H9 (cell line): ENCODE results near the gene RAB43. TPM values are rescaled to one million over a fixed set of nuclear protein-coding genes. Genes with fewer than 3 reads are reported as not detected.

Source experiments
- DNase-seq: peaks from one replicate; pipeline ENCODE4 v3.0.0-alpha.2; 2017
- H2AFZ ChIP-seq: one replicate; pipeline ENCODE4 v1.6.1; 2013; ENCODE audit warnings: mild to moderate bottlenecking, low read length, control low read depth, moderate library complexity
- H2AK5ac ChIP-seq: 2 replicates; pipeline ENCODE4 v1.6.1; 2013; ENCODE audit warnings: low read length, control low read depth, mixed read lengths; ENCODE audit not compliant: insufficient read length
- H2BK120ac ChIP-seq: one replicate; pipeline ENCODE4 v1.6.1; 2013; ENCODE audit warnings: low read depth, mild to moderate bottlenecking, low read length, control low read depth, inconsistent platforms; ENCODE audit not compliant: poor library complexity, severe bottlenecking
- H2BK12ac ChIP-seq: 2 replicates; pipeline ENCODE4 v1.6.1; 2013; ENCODE audit warnings: low read length, control low read depth, mixed read lengths, low read depth; ENCODE audit not compliant: insufficient read length
- H2BK15ac ChIP-seq: 2 replicates; pipeline ENCODE4 v1.6.1; 2013; ENCODE audit warnings: low read depth, low read length, control low read depth
- H2BK20ac ChIP-seq: one replicate; pipeline ENCODE4 v1.6.1; 2013; ENCODE audit warnings: low read depth, mild to moderate bottlenecking, low read length, control low read depth, inconsistent platforms; ENCODE audit not compliant: poor library complexity, severe bottlenecking
- H2BK5ac ChIP-seq: 2 replicates; pipeline ENCODE4 v1.6.1; 2013; ENCODE audit warnings: low read length, control low read depth, mixed read lengths; ENCODE audit not compliant: insufficient read length
- H3K14ac ChIP-seq: 2 replicates; pipeline ENCODE4 v1.6.1; 2013; ENCODE audit warnings: low read length, control low read depth; ENCODE audit not compliant: insufficient read depth
- H3K18ac ChIP-seq: 2 replicates; pipeline ENCODE4 v1.6.1; 2013; ENCODE audit warnings: low read depth, mild to moderate bottlenecking, mixed read lengths, low read length, control low read depth; ENCODE audit not compliant: insufficient read length
- H3K23ac ChIP-seq: 2 replicates; pipeline ENCODE4 v1.6.1; 2013; ENCODE audit warnings: low read length, control low read depth, mixed read lengths, low read depth; ENCODE audit not compliant: insufficient read length
- H3K23me2 ChIP-seq: 2 replicates; pipeline ENCODE4 v1.6.1; 2013; ENCODE audit warnings: low read depth, mild to moderate bottlenecking, mixed read lengths, low read length, control low read depth; ENCODE audit not compliant: insufficient read length, poor library complexity, severe bottlenecking
- H3K27ac ChIP-seq: 2 replicates; pipeline ENCODE4 v1.5.1; 2013; ENCODE audit warnings: low read length, control low read depth, mixed read lengths, low read depth; ENCODE audit not compliant: insufficient read length
- H3K27me3 ChIP-seq: 2 replicates; pipeline ENCODE4 v1.6.1; 2013; ENCODE audit warnings: low read length, control low read depth, inconsistent platforms; ENCODE audit not compliant: insufficient read depth
- H3K4ac ChIP-seq: 2 replicates; pipeline ENCODE4 v1.6.1; 2013; ENCODE audit warnings: low read depth, mild to moderate bottlenecking, control low read depth, inconsistent platforms, low read length, moderate library complexity
- H3K4me1 ChIP-seq: 2 replicates; pipeline ENCODE4 v1.6.1; 2013; ENCODE audit warnings: low read length, control low read depth, inconsistent platforms; ENCODE audit not compliant: insufficient read depth
- H3K4me2 ChIP-seq: 2 replicates; pipeline ENCODE4 v1.6.1; 2013; ENCODE audit warnings: low read length, control low read depth, mixed read lengths; ENCODE audit not compliant: insufficient read length, insufficient read depth
- H3K56ac ChIP-seq: 2 replicates; pipeline ENCODE4 v1.6.1; 2013; ENCODE audit warnings: low read depth, mild to moderate bottlenecking, mixed read lengths, low read length, control low read depth; ENCODE audit not compliant: insufficient read length
- H3K79me1 ChIP-seq: 2 replicates; pipeline ENCODE4 v1.6.1; 2013; ENCODE audit warnings: low read depth, mild to moderate bottlenecking, moderate library complexity, low read length, control low read depth, inconsistent platforms; ENCODE audit not compliant: insufficient read depth, poor library complexity, severe bottlenecking
- H3K79me2 ChIP-seq: 2 replicates; pipeline ENCODE4 v1.6.1; 2013; ENCODE audit warnings: low read length, control low read depth, inconsistent platforms; ENCODE audit not compliant: insufficient read depth
- H3K9ac ChIP-seq: 2 replicates; pipeline ENCODE4 v1.6.1; 2013; ENCODE audit warnings: low read length, control low read depth, mixed read lengths; ENCODE audit not compliant: insufficient read length; ENCODE audit errors: extremely low read depth
- H3K9me3 ChIP-seq: one replicate; pipeline ENCODE4 v1.6.1; 2013; ENCODE audit warnings: low read depth, low read length, inconsistent platforms; ENCODE audit not compliant: control insufficient read depth
- H3T11ph ChIP-seq: one replicate; pipeline ENCODE4 v1.6.1; 2013; ENCODE audit warnings: mild to moderate bottlenecking, low read length, control low read depth, inconsistent platforms
- H4K20me1 ChIP-seq: one replicate; pipeline ENCODE4 v1.6.1; 2013; ENCODE audit not compliant: control insufficient read depth, insufficient read length, insufficient read depth
- H4K5ac ChIP-seq: 2 replicates; pipeline ENCODE4 v1.6.1; 2013; ENCODE audit warnings: low read depth, mild to moderate bottlenecking, mixed read lengths, low read length, control low read depth; ENCODE audit not compliant: insufficient read length
- H4K8ac ChIP-seq: replicated peaks from 2 replicates; pipeline ENCODE4 v1.6.1; 2013; ENCODE audit warnings: low read length, control low read depth, mixed read lengths, low read depth; ENCODE audit not compliant: insufficient read length
- H4K91ac ChIP-seq: 2 replicates; pipeline ENCODE4 v1.6.1; 2013; ENCODE audit warnings: low read depth, mild to moderate bottlenecking, moderate library complexity, mixed read lengths, low read length, control low read depth; ENCODE audit not compliant: insufficient read length
- H3K27ac Mint-ChIP-seq, 3 experiments: 2 replicates in 2 of 3; 3 replicates in 1 of 3; pipeline ENCODE4 v1.8.0; 2020 to 2021; ENCODE audit warnings: mixed read lengths in 3 of 3, mild to moderate bottlenecking in 1 of 3, moderate library complexity in 1 of 3
- H3K27me3 Mint-ChIP-seq: 2 replicates; pipeline ENCODE4 v1.8.0; 2021; ENCODE audit warnings: low read depth, mild to moderate bottlenecking, moderate library complexity, mixed read lengths
- H3K36me3 Mint-ChIP-seq, 3 experiments: 2 replicates in 2 of 3; 3 replicates in 1 of 3; pipeline ENCODE4 v1.8.0; 2020 to 2021; ENCODE audit warnings: low read depth in 3 of 3, mixed read lengths in 3 of 3; ENCODE audit not compliant: insufficient read depth in 1 of 3
- H3K4me1 Mint-ChIP-seq, 2 experiments: 2 replicates each; pipeline ENCODE4 v1.8.0; 2020; ENCODE audit warnings: mixed read lengths in 2 of 2
- H3K4me3 Mint-ChIP-seq, 2 experiments: 2 replicates in 1 of 2; 3 replicates in 1 of 2; pipeline ENCODE4 v1.8.0; 2020 to 2021; ENCODE audit warnings: mild to moderate bottlenecking in 2 of 2, mixed read lengths in 2 of 2, moderate library complexity in 1 of 2
- H3K9me3 Mint-ChIP-seq, 2 experiments: 2 replicates in 1 of 2; 3 replicates in 1 of 2; pipeline ENCODE4 v1.8.0; 2020; ENCODE audit warnings: mild to moderate bottlenecking in 2 of 2, mixed read lengths in 2 of 2, moderate library complexity in 1 of 2
- CTCF ChIP-seq: fragments of 200-600 bp; sonication (generic); conservative IDR thresholded peaks from 3 replicates; pipeline ENCODE4 v1.8.0; 2021; ENCODE audit warnings: antibody characterized with exemption, mild to moderate bottlenecking
- WGBS: extraction: QIAGEN DNeasy Blood & Tissue Kit; methylation state at CpG from one replicate; pipeline ENCODE4 v1.1.7; 2013; ENCODE audit warnings: missing lambda C conversion rate, low lambda C conversion rate, mixed read lengths; ENCODE audit not compliant: insufficient read length; ENCODE audit errors: extremely low coverage; 5-methylcytosine and 5-hydroxymethylcytosine counted together
- total RNA-seq: library from RNA; stranded (reverse); gene quantifications from 2 replicates; pipeline ENCODE4 v1.2.1, GENCODE V29; 2021

Gene RAB43
- total RNA-seq, 1 experiment from 2014 or later: 13.6 TPM

GRCh38 chr3:129128357-129129155 is 7.0 kb upstream of the RAB43 start:
- H4K91ac ChIP-seq: no peak overlapping the region
- no peak overlapping the region for H4K5ac ChIP-seq
- H3K56ac ChIP-seq: no peak overlapping the region
- H3K4me1 ChIP-seq: no peaks in the 10 kb centered on the region
- no peak for TF ChIP-seq CTCF
- H3K79me2 ChIP-seq: no peaks in the 10 kb centered on the region
- H2BK5ac ChIP-seq: no peak overlapping the region
- H2BK20ac ChIP-seq: no peak overlapping the region
- no peaks in the 10 kb centered on the region for H4K20me1 ChIP-seq
- Mint-ChIP-seq H3K27ac (peak overlapping the region in 2 of 3 experiments; percentile 44 to 79; a peak in 3 of 7 replicates), H3K4me3 (no peak overlapping the region; a peak in 1 of 5 replicates), H3K27me3 (no peaks in the 10 kb centered on the region), H3K4me1 (no peaks in the 10 kb centered on the region), H3K9me3 (no peaks in the 10 kb centered on the region), H3K36me3 (peaks cover 9 to 50% (median 36%) of the 10 kb centered on the region in 3 experiments; a peak in 6 of 7 replicates)
- no peak overlapping the region for H3K4me2 ChIP-seq
- no peak overlapping the region for H3K4ac ChIP-seq
- no peak overlapping the region for H2BK12ac ChIP-seq
- H3K14ac ChIP-seq: no peak overlapping the region
- no peaks in the 10 kb centered on the region for H3K23me2 ChIP-seq
- no peak overlapping the region for H2AK5ac ChIP-seq
- H3K27ac ChIP-seq: no peak overlapping the region
- no peak overlapping the region for H2AFZ ChIP-seq
- no CpG with 5 or more reads among the region's 16 CpGs for WGBS
- no peak overlapping the region for H3K23ac ChIP-seq
- H3K9me3 ChIP-seq: no peaks in the 10 kb centered on the region
- no peak overlapping the region for H2BK120ac ChIP-seq
- no peaks in the 10 kb centered on the region for H3K27me3 ChIP-seq
- H4K8ac ChIP-seq: no peak overlapping the region
- H3K79me1 ChIP-seq: no peaks in the 10 kb centered on the region
- no peak overlapping the region for H3K18ac ChIP-seq
- H2BK15ac ChIP-seq: no peak overlapping the region
- H3T11ph ChIP-seq: no peak overlapping the region
- H3K9ac ChIP-seq: no peak overlapping the region
- DNase-seq: no peak
